Measurements from ENCODE around the gene NKX1-1.
"Not testable (repeated sequence)": the region's sequence is repeated elsewhere in the genome, so short reads cannot be mapped to it uniquely, and the experiment has no call there.

NKX1-1 gene
- total RNA-seq, result 0 reads per million in 2 donors

- DNase-seq, result no peak
Observed at GRCh38 chr4:1406394-1406980, at the start of gene NKX1-1. Gene NKX1-1, minus strand, starts transcription at chr4:1406442. Its CDS starts 0 bp downstream, at chr4:1406442.

GRCh38 chr4:1453731-1454130, 47.5 kb upstream of the NKX1-1 start:
- no peak for DNase-seq

- DNase-seq, result no peak
Observed at GRCh38 chr4:1452431-1453051, 46.3 kb upstream of the NKX1-1 start.

GRCh38 chr4:1451752-1452122, 45.5 kb upstream of the NKX1-1 start:
- no peak for DNase-seq

GRCh38 chr4:1451106-1451751, 45.0 kb upstream of the NKX1-1 start:
- no peak for DNase-seq

- no peak for DNase-seq
Observed at GRCh38 chr4:1449833-1450741, 43.8 kb upstream of the NKX1-1 start.

- DNase-seq, result no peak
Observed at GRCh38 chr4:1449475-1449832, 43.2 kb upstream of the NKX1-1 start.

- DNase-seq, result no peak
Observed at GRCh38 chr4:1448589-1449420, 42.6 kb upstream of the NKX1-1 start.

GRCh38 chr4:1447676-1448588, 41.7 kb upstream of the NKX1-1 start:
- DNase-seq, result no peak

- no peak for DNase-seq
Observed at GRCh38 chr4:1446502-1447386, 40.5 kb upstream of the NKX1-1 start.

- no peak for DNase-seq
Observed at GRCh38 chr4:1445716-1446445, 39.6 kb upstream of the NKX1-1 start.

- not testable (repeated sequence) for DNase-seq
Observed at GRCh38 chr4:1443688-1444172, 37.5 kb upstream of the NKX1-1 start.

GRCh38 chr4:1427010-1427409, 20.8 kb upstream of the NKX1-1 start:
- no peak for DNase-seq

GRCh38 chr4:1421657-1422056, 15.4 kb upstream of the NKX1-1 start:
- DNase-seq, result no peak

- DNase-seq, result no peak
Observed at GRCh38 chr4:1419708-1420107, 13.5 kb upstream of the NKX1-1 start.

GRCh38 chr4:1418494-1419285, 12.4 kb upstream of the NKX1-1 start:
- no peak for DNase-seq

- DNase-seq, result no peak
Observed at GRCh38 chr4:1417522-1418390, 11.5 kb upstream of the NKX1-1 start.

- no peak for DNase-seq
Observed at GRCh38 chr4:1416948-1417260, 10.7 kb upstream of the NKX1-1 start.

Measured in T-helper 2 cell (primary cell).